ENCODE results near the gene CFAP20DC. TPM values are rescaled to one million over a fixed set of nuclear protein-coding genes. Genes with fewer than 3 reads are reported as not detected.

Gene CFAP20DC
- total RNA-seq, 4 donors from 2014 or later: not detected

DNA sequence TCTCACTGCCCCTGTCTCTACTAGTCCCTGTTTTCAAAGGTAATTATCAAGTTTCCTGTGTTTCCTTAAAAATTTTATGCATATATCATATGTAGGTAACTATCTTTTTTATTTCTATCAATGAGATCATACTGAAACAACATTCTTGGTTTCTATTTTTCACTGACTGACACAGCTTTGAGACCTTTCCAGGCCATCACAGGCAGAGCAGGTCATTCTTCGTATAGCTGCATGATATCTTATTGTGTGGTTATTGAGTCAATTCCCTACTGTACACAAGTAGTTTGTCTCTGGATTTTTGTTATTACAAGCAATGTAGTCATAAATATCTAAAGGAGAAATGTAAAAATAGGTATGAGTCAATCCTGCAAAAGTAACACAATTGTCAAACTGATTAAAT lies 169.6 kb downstream of the CFAP20DC start:
- H3K9me3 ChIP-seq: no peaks in the 10 kb centered on the region
- no peak for DNase-seq
- in situ Hi-C loops (cut with MboI; ENCODE audit: low sequenced_read_pairs in 4 of 4): no loop called here
- H3K4me3 ChIP-seq: no peak overlapping the region
- intact Hi-C loops (cut with DNase I; ENCODE audit: low total_unique reads): no loop called here
- no peak for TF ChIP-seq POLR2A (IDR thresholded peaks at IDR 0.05)
- TF ChIP-seq CTCF (IDR thresholded peaks at IDR 0.05 in 4 of 5, conservative IDR thresholded peaks at IDR 0.05 in 1 of 5): no peak
- no peaks in the 10 kb centered on the region for H3K27me3 ChIP-seq
- H3K27ac ChIP-seq: no peak overlapping the region
- ATAC-seq: no peak
- H3K36me3 ChIP-seq: no peaks in the 10 kb centered on the region
- no peaks in the 10 kb centered on the region for H3K4me1 ChIP-seq

DNA sequence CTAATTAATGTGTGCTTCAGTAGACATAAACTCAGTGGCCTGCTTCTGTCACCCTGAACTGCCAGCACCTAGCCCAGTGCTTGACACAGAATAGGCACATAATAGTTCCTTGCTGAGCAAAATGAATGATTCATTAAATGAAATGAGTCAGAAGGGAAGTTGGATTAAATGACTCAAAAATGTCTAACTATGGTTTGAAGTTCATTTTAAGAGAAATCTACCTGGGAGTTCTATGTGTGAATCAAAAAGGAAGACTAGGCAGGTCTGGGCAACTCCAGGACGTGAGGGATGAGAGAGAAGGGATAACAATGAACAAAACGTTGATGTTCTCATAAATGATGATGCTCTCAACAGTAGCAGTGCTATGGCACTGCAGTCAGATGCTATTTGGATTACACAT lies 175.0 kb downstream of the CFAP20DC start:
- no peak overlapping the region for H3K4me3 ChIP-seq
- no peak for TF ChIP-seq POLR2A (IDR thresholded peaks at IDR 0.05)
- no peak for TF ChIP-seq CTCF (IDR thresholded peaks at IDR 0.05 in 4 of 5, conservative IDR thresholded peaks at IDR 0.05 in 1 of 5)
- no peaks in the 10 kb centered on the region for H3K36me3 ChIP-seq
- DNase-seq: no peak
- no peaks in the 10 kb centered on the region for H3K27me3 ChIP-seq
- no peak for ATAC-seq
- intact Hi-C loops (cut with DNase I; ENCODE audit: low total_unique reads): no loop called here
- no peaks in the 10 kb centered on the region for H3K9me3 ChIP-seq
- H3K4me1 ChIP-seq: no peaks in the 10 kb centered on the region
- no peak overlapping the region for H3K27ac ChIP-seq
- in situ Hi-C loops (cut with MboI; ENCODE audit: low sequenced_read_pairs in 4 of 4): no loop called here

- Histone ChIP-seq H3K27me3 (no peaks in the 10 kb centered on the region), H3K4me3 (no peak overlapping the region), H3K4me1 (no peaks in the 10 kb centered on the region), H3K36me3 (no peaks in the 10 kb centered on the region), H3K9me3 (no peaks in the 10 kb centered on the region), H3K27ac (no peak overlapping the region)
- intact Hi-C loops (cut with DNase I; ENCODE audit: low total_unique reads): no loop called here
- DNase-seq (no peak), ATAC-seq (no peak)
- no peak for TF ChIP-seq POLR2A (IDR thresholded peaks at IDR 0.05)
- no peak for TF ChIP-seq CTCF (IDR thresholded peaks at IDR 0.05 in 4 of 5, conservative IDR thresholded peaks at IDR 0.05 in 1 of 5)
- in situ Hi-C loops (cut with MboI; ENCODE audit: low sequenced_read_pairs in 4 of 4): no loop called here
These were observed 175.5 kb downstream of the CFAP20DC start for GRCh38 chr3:58874248-58874741.

DNA sequence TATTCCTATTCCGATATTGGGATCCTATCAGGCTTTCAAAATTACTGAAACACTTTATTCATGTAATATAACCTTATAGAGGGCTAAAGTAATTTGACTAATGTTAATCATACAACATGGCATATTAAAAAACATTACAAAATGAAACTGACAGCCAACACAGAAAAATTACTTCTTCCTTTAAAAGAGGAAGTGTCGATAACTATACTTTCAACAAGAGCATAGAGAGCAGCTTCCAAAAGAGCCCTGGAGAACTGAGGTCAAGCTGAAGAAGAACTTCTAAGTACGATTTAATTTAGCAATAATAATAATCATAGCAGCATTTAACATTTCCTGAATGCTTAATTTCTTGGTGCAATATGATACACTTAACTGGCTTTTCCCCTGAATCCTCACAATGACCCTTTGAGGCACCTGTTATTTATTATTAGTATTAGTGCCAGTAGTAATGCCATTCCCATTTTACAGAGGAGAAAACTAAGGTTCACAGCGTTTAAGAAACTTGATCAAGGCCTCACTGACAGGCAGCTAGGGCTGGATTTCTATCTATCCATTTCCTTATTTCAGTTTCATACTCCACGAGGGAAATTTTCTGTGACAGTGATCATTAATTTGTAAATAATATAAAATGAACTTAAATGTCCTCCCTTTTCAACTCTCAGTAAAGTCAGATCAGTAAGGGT lies 181.6 kb downstream of the CFAP20DC start:
- no peak overlapping the region for H3K27ac ChIP-seq
- H3K27me3 ChIP-seq: no peaks in the 10 kb centered on the region
- H3K4me1 ChIP-seq: no peaks in the 10 kb centered on the region
- H3K4me3 ChIP-seq: no peak overlapping the region
- no peaks in the 10 kb centered on the region for H3K9me3 ChIP-seq
- DNase-seq (no peak), ATAC-seq (no peak)
- intact Hi-C loops (cut with DNase I; ENCODE audit: low total_unique reads) (no loop called here), in situ Hi-C loops (cut with MboI; ENCODE audit: low sequenced_read_pairs in 4 of 4) (no loop called here)
- TF ChIP-seq CTCF (IDR thresholded peaks at IDR 0.05 in 4 of 5, conservative IDR thresholded peaks at IDR 0.05 in 1 of 5): no peak
- no peak for TF ChIP-seq POLR2A (IDR thresholded peaks at IDR 0.05)
- H3K36me3 ChIP-seq: no peaks in the 10 kb centered on the region

GRCh38 chr3:58867621-58868020 lies 182.2 kb downstream of the CFAP20DC start:
- no peaks in the 10 kb centered on the region for H3K4me1 ChIP-seq
- in situ Hi-C loops (cut with MboI; ENCODE audit: low sequenced_read_pairs in 4 of 4): no loop called here
- DNase-seq (no peak), ATAC-seq (no peak)
- TF ChIP-seq POLR2A (IDR thresholded peaks at IDR 0.05) (no peak), CTCF (IDR thresholded peaks at IDR 0.05 in 4 of 5, conservative IDR thresholded peaks at IDR 0.05 in 1 of 5) (no peak)
- H3K27me3 ChIP-seq: no peaks in the 10 kb centered on the region
- no peaks in the 10 kb centered on the region for H3K9me3 ChIP-seq
- H3K36me3 ChIP-seq: no peaks in the 10 kb centered on the region
- no peak overlapping the region for H3K27ac ChIP-seq
- no peak overlapping the region for H3K4me3 ChIP-seq
- intact Hi-C loops (cut with DNase I; ENCODE audit: low total_unique reads): no loop called here

Data from gastrocnemius medialis (tissue), 4 donors.